HEK293 (cell line): ENCODE results near the gene OSGEPL1.
"Not testable (repeated sequence)": the region's sequence is repeated elsewhere in the genome, so short reads cannot be mapped to it uniquely, and the experiment has no call there.

Experiments
- CTCF ChIA-PET: fragments of 350-600 bp; formaldehyde crosslinking; extraction: SDS; loops from one replicate; lab custom pipeline; 2021; ENCODE audit warnings: antibody characterized with exemption; lab: Yijun Ruan, JAX
- POLR2A ChIA-PET: fragments of 300-600 bp; formaldehyde crosslinking; extraction: SDS; loops from one replicate; lab custom pipeline; 2020; ENCODE audit warnings: antibody characterized with exemption, inconsistent platforms; lab: Yijun Ruan, JAX
- H3K27ac ChIP-seq: fragments of 200-500 bp; sonication (Bioruptor generic); 2 replicates; pipeline ENCODE4 v1.5.1; 2014; ENCODE audit warnings: low read depth, low read length, control low read depth, inconsistent platforms; ENCODE audit errors: extremely low read depth
- H3K36me3 ChIP-seq, 2 experiments: fragments of 200-500 bp in 1 of 2; sonication (Bioruptor generic) in 1 of 2; 1 replicate in 1 of 2; 2 replicates in 1 of 2; pipeline ENCODE4 v1.5.1; 2014 to 2017; ENCODE audit warnings: inconsistent platforms in 2 of 2, low read length in 2 of 2; ENCODE audit not compliant: control insufficient read depth in 2 of 2, insufficient read depth in 1 of 2
- H3K4me1 ChIP-seq: fragments of 200-500 bp; sonication (Bioruptor generic); 2 replicates; pipeline ENCODE4 v1.5.1; 2014; ENCODE audit warnings: mild to moderate bottlenecking, low read length, inconsistent platforms; ENCODE audit not compliant: control insufficient read depth, insufficient read depth
- H3K4me3 ChIP-seq: 2 replicates; pipeline ENCODE4 v1.5.1; 2011; ENCODE audit warnings: low read depth, mild to moderate bottlenecking, control low read depth, low read length, moderate library complexity
- H3K9me3 ChIP-seq: fragments of 200-500 bp; sonication (Bioruptor generic); 2 replicates; pipeline ENCODE4 v1.5.1; 2014; ENCODE audit warnings: low read depth, low read length, inconsistent platforms; ENCODE audit not compliant: control insufficient read depth, insufficient read depth
- MZF1 ChIP-seq: fragments of 450-650 bp; formaldehyde crosslinking; IDR thresholded peaks from 2 replicates; pipeline ENCODE4 v1.5.1; 2017; ENCODE audit warnings: missing biosample characterization, missing genetic modification characterization, borderline replicate concordance
- WT1 ChIP-seq: fragments of 450-650 bp; formaldehyde crosslinking; IDR thresholded peaks from 2 replicates; pipeline ENCODE4 v1.5.1; 2016; ENCODE audit warnings: missing biosample characterization, missing genetic modification characterization
- ZNF146 ChIP-seq: fragments of 450-650 bp; formaldehyde crosslinking; IDR thresholded peaks from 2 replicates; pipeline ENCODE4 v1.5.1; 2016; ENCODE audit warnings: missing biosample characterization, missing genetic modification characterization
- ZNF157 ChIP-seq: fragments of 450-650 bp; formaldehyde crosslinking; IDR thresholded peaks from 2 replicates; pipeline ENCODE4 v1.5.1; 2016; ENCODE audit warnings: missing biosample characterization, missing genetic modification characterization
- ZNF223 ChIP-seq: fragments of 450-650 bp; formaldehyde crosslinking; IDR thresholded peaks from 2 replicates; pipeline ENCODE4 v1.5.1; 2016; ENCODE audit warnings: missing biosample characterization, missing genetic modification characterization
- ZNF248 ChIP-seq: fragments of 450-650 bp; formaldehyde crosslinking; IDR thresholded peaks from 2 replicates; pipeline ENCODE4 v1.5.1; 2017; ENCODE audit warnings: missing biosample characterization, missing genetic modification characterization
- ZNF266 ChIP-seq: fragments of 450-650 bp; formaldehyde crosslinking; IDR thresholded peaks from 2 replicates; pipeline ENCODE4 v1.5.1; 2016; ENCODE audit warnings: missing biosample characterization, missing genetic modification characterization, low read depth
- ZNF426 ChIP-seq: fragments of 450-650 bp; formaldehyde crosslinking; IDR thresholded peaks from 2 replicates; pipeline ENCODE4 v1.5.1; 2017; ENCODE audit warnings: missing biosample characterization, missing genetic modification characterization, mild to moderate bottlenecking, inconsistent platforms, moderate library complexity
- ZNF548 ChIP-seq: fragments of 450-650 bp; formaldehyde crosslinking; IDR thresholded peaks from 2 replicates; pipeline ENCODE4 v1.5.1; 2016; ENCODE audit warnings: missing biosample characterization, missing genetic modification characterization
- ZNF560 ChIP-seq: fragments of 450-650 bp; formaldehyde crosslinking; IDR thresholded peaks from 2 replicates; pipeline ENCODE4 v1.5.1; 2017; ENCODE audit warnings: missing biosample characterization, missing genetic modification characterization, borderline replicate concordance
- ZNF677 ChIP-seq: fragments of 450-650 bp; IDR thresholded peaks from 2 replicates; pipeline ENCODE4 v1.5.0; 2018; ENCODE audit warnings: missing biosample characterization, mild to moderate bottlenecking, missing genetic modification characterization, moderate library complexity
- TF ChIP-seq, protein P1 (sequence below): fragments of 450-650 bp; formaldehyde crosslinking; IDR thresholded peaks from 2 replicates; pipeline ENCODE4 v1.5.1; 2016; ENCODE audit warnings: missing biosample characterization, missing genetic modification characterization
- TF ChIP-seq, protein P2 (sequence below): fragments of 450-650 bp; formaldehyde crosslinking; IDR thresholded peaks from 2 replicates; pipeline ENCODE4 v1.5.1; 2016; ENCODE audit warnings: missing biosample characterization, missing genetic modification characterization
- TF ChIP-seq, protein P3 (sequence below): fragments of 450-650 bp; formaldehyde crosslinking; IDR thresholded peaks from 2 replicates; pipeline ENCODE4 v1.5.1; 2016; ENCODE audit warnings: missing biosample characterization, missing genetic modification characterization
- TF ChIP-seq, protein P4 (sequence below): fragments of 450-650 bp; formaldehyde crosslinking; IDR thresholded peaks from 2 replicates; pipeline ENCODE4 v1.5.1; 2017; ENCODE audit warnings: missing biosample characterization, missing genetic modification characterization

OSGEPL1 gene

DNA sequence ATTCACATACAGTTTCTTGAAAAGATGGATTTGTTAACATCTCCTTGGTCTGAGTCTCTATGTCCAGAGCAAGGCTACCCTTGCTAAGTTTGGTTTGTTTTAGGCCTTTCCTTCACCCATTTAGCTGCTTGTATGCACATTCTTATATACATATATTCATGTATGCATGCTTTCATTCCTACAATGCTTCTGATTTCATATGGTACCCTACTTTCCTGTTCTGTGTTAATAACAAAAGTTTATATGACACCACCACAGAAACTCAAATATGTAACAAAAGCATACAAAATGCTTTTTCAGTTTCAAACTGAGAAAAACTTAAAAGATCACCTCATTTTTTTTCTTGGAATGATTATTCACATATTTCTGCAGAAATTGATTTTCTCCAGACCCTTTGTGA, 39.4 kb downstream of the OSGEPL1 start:
- POLR2A ChIA-PET, result interaction anchor here (0.6 kb wide), 1 partner anchor 40 kb away, joined by 3 read pairs; the partner anchor contains the start of gene OSGEPL1
- no peaks in the 10 kb centered on the region for H3K9me3 ChIP-seq
- CTCF ChIA-PET, result interaction anchor here (0.7 kb wide), 2 partner anchors 208 to 259 kb away, joined by 3 to 4 read pairs; no protein-coding TSS in a partner anchor
- no peak overlapping the region for H3K27ac ChIP-seq
- TF ChIP-seq ZNF426 (tag by site-specific recombination), result no peak
- TF ChIP-seq ZNF677 (tag by site-specific recombination), result no peak
- no peak for TF ChIP-seq WT1 (tag by site-specific recombination)
- TF ChIP-seq ZNF560 (tag by site-specific recombination), result no peak
- TF ChIP-seq ZNF548 (tag by site-specific recombination), result no peak
- TF ChIP-seq, protein P1, sequence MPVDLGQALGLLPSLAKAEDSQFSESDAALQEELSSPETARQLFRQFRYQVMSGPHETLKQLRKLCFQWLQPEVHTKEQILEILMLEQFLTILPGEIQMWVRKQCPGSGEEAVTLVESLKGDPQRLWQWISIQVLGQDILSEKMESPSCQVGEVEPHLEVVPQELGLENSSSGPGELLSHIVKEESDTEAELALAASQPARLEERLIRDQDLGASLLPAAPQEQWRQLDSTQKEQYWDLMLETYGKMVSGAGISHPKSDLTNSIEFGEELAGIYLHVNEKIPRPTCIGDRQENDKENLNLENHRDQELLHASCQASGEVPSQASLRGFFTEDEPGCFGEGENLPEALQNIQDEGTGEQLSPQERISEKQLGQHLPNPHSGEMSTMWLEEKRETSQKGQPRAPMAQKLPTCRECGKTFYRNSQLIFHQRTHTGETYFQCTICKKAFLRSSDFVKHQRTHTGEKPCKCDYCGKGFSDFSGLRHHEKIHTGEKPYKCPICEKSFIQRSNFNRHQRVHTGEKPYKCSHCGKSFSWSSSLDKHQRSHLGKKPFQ (tag by site-specific recombination), result no peak
- TF ChIP-seq ZNF223 (tag by site-specific recombination), result no peak
- no peak overlapping the region for H3K4me3 ChIP-seq
- H3K4me1 ChIP-seq, result no peaks in the 10 kb centered on the region
- no peaks in the 10 kb centered on the region for H3K36me3 ChIP-seq

DNA sequence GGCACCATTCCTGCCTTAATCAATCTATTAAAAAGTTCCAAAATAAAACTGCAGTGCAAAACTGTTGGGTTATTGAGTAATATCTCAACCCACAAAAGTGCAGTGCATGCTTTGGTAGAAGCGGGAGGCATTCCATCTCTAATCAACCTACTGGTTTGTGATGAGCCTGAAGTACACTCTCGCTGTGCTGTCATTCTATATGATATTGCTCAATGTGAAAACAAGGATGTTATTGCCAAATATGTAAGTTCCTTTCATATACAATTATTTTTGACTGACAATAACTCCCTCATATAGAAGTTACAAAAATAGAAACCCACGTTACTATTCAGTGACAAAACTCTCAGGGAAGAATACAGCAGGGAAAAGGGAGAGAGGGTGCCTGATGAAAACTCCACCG, 43.0 kb downstream of the OSGEPL1 start:
- no peak overlapping the region for H3K27ac ChIP-seq
- no peaks in the 10 kb centered on the region for H3K9me3 ChIP-seq
- H3K4me3 ChIP-seq, result no peak overlapping the region
- H3K36me3 ChIP-seq, result no peaks in the 10 kb centered on the region
- H3K4me1 ChIP-seq, result no peaks in the 10 kb centered on the region
- CTCF ChIA-PET, result no interaction called here
- no peak for TF ChIP-seq ZNF266 (tag by site-specific recombination)
- TF ChIP-seq, protein P2, sequence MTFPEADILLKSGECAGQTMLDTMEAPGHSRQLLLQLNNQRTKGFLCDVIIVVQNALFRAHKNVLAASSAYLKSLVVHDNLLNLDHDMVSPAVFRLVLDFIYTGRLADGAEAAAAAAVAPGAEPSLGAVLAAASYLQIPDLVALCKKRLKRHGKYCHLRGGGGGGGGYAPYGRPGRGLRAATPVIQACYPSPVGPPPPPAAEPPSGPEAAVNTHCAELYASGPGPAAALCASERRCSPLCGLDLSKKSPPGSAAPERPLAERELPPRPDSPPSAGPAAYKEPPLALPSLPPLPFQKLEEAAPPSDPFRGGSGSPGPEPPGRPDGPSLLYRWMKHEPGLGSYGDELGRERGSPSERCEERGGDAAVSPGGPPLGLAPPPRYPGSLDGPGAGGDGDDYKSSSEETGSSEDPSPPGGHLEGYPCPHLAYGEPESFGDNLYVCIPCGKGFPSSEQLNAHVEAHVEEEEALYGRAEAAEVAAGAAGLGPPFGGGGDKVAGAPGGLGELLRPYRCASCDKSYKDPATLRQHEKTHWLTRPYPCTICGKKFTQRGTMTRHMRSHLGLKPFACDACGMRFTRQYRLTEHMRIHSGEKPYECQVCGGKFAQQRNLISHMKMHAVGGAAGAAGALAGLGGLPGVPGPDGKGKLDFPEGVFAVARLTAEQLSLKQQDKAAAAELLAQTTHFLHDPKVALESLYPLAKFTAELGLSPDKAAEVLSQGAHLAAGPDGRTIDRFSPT (tag by site-specific recombination), result no peak
- TF ChIP-seq ZNF248 (tag by site-specific recombination), result no peak
- TF ChIP-seq, protein P3, sequence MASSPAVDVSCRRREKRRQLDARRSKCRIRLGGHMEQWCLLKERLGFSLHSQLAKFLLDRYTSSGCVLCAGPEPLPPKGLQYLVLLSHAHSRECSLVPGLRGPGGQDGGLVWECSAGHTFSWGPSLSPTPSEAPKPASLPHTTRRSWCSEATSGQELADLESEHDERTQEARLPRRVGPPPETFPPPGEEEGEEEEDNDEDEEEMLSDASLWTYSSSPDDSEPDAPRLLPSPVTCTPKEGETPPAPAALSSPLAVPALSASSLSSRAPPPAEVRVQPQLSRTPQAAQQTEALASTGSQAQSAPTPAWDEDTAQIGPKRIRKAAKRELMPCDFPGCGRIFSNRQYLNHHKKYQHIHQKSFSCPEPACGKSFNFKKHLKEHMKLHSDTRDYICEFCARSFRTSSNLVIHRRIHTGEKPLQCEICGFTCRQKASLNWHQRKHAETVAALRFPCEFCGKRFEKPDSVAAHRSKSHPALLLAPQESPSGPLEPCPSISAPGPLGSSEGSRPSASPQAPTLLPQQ (tag by site-specific recombination), result no peak
- no peak for TF ChIP-seq ZNF157 (tag by site-specific recombination)
- no peak for TF ChIP-seq ZNF426 (tag by site-specific recombination)
- no peak for TF ChIP-seq MZF1 (tag by site-specific recombination)
- TF ChIP-seq, protein P4, sequence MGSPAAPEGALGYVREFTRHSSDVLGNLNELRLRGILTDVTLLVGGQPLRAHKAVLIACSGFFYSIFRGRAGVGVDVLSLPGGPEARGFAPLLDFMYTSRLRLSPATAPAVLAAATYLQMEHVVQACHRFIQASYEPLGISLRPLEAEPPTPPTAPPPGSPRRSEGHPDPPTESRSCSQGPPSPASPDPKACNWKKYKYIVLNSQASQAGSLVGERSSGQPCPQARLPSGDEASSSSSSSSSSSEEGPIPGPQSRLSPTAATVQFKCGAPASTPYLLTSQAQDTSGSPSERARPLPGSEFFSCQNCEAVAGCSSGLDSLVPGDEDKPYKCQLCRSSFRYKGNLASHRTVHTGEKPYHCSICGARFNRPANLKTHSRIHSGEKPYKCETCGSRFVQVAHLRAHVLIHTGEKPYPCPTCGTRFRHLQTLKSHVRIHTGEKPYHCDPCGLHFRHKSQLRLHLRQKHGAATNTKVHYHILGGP (tag by site-specific recombination), result no peak
- TF ChIP-seq, all 188 proteins: peak for 0
- POLR2A ChIA-PET, result no interaction called here

DNA sequence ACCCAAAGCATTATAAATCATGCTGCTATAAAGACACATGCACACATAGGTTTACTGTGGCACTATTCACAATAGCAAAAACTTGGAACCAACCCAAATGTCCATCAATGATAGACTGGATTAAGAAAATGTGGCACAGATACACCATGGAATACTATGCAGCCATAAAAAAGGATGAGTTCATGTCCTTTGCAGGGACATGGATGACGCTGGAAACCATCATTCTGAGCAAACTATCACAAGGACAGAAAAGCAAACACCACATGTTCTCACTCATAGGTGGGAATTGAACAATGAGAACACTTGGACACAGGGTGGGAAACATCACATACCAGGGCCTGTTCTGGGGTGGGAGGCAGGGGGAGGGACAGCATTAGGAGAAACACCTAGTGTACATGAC, 45.0 kb downstream of the OSGEPL1 start:
- H3K4me1 ChIP-seq, H3K4me3 ChIP-seq, CTCF ChIA-PET, H3K36me3 ChIP-seq, H3K9me3 ChIP-seq, H3K27ac ChIP-seq: not testable (repeated sequence)
- peak; percentile 65 for TF ChIP-seq ZNF146 (tag by site-specific recombination)
- TF ChIP-seq, all 188 proteins: peak for 1; not testable (repeated sequence) for 187
- POLR2A ChIA-PET, result not testable (repeated sequence)
